ENCODE data around the gene IPO11. TPM values are rescaled to one million over a fixed set of nuclear protein-coding genes. Genes with fewer than 3 reads are reported as not detected.
A peak's percentile ranks its signal among the peaks of the same experiment; 100 is the strongest.

The IPO11 gene
- total RNA-seq, 4 donors from 2014 or later = 24.5 to 37.2 (median 32.2) TPM

- TF ChIP-seq, protein P1, sequence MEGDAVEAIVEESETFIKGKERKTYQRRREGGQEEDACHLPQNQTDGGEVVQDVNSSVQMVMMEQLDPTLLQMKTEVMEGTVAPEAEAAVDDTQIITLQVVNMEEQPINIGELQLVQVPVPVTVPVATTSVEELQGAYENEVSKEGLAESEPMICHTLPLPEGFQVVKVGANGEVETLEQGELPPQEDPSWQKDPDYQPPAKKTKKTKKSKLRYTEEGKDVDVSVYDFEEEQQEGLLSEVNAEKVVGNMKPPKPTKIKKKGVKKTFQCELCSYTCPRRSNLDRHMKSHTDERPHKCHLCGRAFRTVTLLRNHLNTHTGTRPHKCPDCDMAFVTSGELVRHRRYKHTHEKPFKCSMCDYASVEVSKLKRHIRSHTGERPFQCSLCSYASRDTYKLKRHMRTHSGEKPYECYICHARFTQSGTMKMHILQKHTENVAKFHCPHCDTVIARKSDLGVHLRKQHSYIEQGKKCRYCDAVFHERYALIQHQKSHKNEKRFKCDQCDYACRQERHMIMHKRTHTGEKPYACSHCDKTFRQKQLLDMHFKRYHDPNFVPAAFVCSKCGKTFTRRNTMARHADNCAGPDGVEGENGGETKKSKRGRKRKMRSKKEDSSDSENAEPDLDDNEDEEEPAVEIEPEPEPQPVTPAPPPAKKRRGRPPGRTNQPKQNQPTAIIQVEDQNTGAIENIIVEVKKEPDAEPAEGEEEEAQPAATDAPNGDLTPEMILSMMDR (IDR thresholded peaks at IDR 0.05) = no peak
- no peak for TF ChIP-seq POLR2A (IDR thresholded peaks at IDR 0.05)
- Histone ChIP-seq H3K27ac (peak overlapping the region; percentile 35 to 75 (median 35)), H3K27me3 (no peaks in the 10 kb centered on the region), H3K4me3 (replicated peaks in 1 of 3) (no peak overlapping the region), H3K36me3 (no peaks in the 10 kb centered on the region), H3K9me3 (no peaks in the 10 kb centered on the region), H3K4me1 (peaks cover 11 to 18% of the 10 kb centered on the region in 2 donors)
- 61 to 70% methylated on average over 11 of the region's 11 CpGs for WGBS, 2 donors
- intact Hi-C loops (cut with DNase I) = no loop called here
- DNase-seq = peak in 1 of 2 donors; percentile 22
Observed at GRCh38 chr5:62431735-62432620, 19.4 kb downstream of the IPO11 start.

DNA sequence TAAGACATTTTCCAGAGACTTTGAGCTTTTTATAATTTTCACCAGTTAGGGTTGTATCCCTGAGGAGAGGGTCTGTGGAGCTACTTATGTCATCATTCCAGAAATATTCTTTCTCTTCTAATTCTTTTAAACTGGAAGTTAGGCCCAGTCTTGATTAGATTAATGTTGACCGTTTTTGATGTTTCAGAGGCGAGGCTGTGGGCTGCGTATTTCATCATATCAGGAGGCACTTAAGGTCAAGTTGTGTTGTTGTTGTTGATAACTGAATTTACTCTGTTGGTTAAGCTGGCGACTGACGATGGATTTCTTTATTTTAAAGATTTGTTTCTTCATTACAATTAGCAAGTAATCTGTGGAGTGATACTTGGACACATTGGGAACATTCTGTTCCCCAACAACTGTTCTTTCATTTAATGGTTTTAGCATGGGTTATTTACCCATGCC, 20.1 kb downstream of the IPO11 start:
- peak overlapping the region in 2 of 3 donors; percentile 35 to 75 for H3K27ac ChIP-seq

DNA sequence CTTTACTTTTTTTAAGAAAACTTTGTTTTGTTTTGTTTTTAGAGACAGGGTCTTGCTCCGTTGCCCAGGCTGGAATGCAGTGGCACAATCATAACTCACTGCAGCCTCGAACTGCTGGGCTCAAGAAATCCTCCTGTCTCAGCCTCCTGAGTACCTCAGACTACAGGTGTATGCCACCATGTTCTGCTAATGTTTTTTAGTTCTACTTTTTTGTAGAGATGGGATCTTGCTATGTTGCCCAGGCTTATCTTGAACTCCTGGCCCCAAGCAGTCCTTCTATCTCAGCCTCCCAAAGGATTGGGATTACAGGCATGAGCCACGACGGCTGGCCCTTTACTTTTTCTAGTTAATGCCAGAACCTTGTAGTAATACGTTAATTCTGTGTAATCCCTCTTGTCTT, 36.0 kb downstream of the IPO11 start:
- WGBS, 2 donors = 90 to 95% methylated on average over 5 of the region's 5 CpGs
- Histone ChIP-seq H3K4me3 (replicated peaks in 1 of 3) (no peak overlapping the region), H3K36me3 (peaks cover 4 to 5% of the 10 kb centered on the region in 2 donors), H3K27ac (no peak overlapping the region), H3K27me3 (no peaks in the 10 kb centered on the region), H3K9me3 (no peaks in the 10 kb centered on the region), H3K4me1 (no peaks in the 10 kb centered on the region)
- TF ChIP-seq POLR2A (IDR thresholded peaks at IDR 0.05) = no peak
- TF ChIP-seq, protein P1 (IDR thresholded peaks at IDR 0.05) = no peak
- intact Hi-C loops (cut with DNase I) = no loop called here
- no peak for DNase-seq

More for the DNA sequence above, 20.1 kb downstream of the IPO11 start:
- H3K4me3 ChIP-seq (replicated peaks in 1 of 3) = no peak overlapping the region
- intact Hi-C loops (cut with DNase I) = no loop called here
- no peaks in the 10 kb centered on the region for H3K9me3 ChIP-seq
- WGBS, 2 donors = 70 to 81% methylated on average over 5 of the region's 5 CpGs
- H3K36me3 ChIP-seq = no peaks in the 10 kb centered on the region
- no peak for DNase-seq
- no peaks in the 10 kb centered on the region for H3K27me3 ChIP-seq
- H3K4me1 ChIP-seq = peaks cover 11 to 18% of the 10 kb centered on the region in 2 donors
- TF ChIP-seq POLR2A (IDR thresholded peaks at IDR 0.05) = no peak
- TF ChIP-seq, protein P1 (IDR thresholded peaks at IDR 0.05) = no peak

DNA sequence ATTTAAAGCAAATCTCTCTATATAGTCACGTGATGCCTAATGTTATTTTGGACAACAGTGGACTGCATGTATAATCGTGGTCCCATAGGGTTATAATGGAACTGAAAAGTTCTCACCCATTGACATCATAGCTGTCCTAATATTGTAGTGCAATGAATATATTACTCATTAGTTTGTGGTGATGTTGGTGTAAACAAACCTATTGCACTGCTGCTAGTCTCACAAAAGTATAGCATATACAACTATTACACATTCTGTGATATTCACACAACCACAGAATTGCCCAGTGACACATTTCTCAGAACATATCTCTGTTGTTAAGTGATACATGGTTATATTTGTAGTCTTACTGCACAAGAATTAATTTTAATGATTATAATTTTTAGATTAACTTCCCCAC, 37.7 kb downstream of the IPO11 start:
- WGBS, 2 donors = 92 to 94% methylated on average over 2 of the region's 2 CpGs
- Histone ChIP-seq H3K27ac (no peak overlapping the region), H3K4me3 (replicated peaks in 1 of 3) (no peak overlapping the region), H3K27me3 (no peaks in the 10 kb centered on the region), H3K36me3 (peaks cover 4 to 5% of the 10 kb centered on the region in 2 donors), H3K9me3 (no peaks in the 10 kb centered on the region), H3K4me1 (no peaks in the 10 kb centered on the region)
- no peak for DNase-seq
- intact Hi-C loops (cut with DNase I) = no loop called here
- TF ChIP-seq, protein P1 (IDR thresholded peaks at IDR 0.05) = no peak
- no peak for TF ChIP-seq POLR2A (IDR thresholded peaks at IDR 0.05)

DNA sequence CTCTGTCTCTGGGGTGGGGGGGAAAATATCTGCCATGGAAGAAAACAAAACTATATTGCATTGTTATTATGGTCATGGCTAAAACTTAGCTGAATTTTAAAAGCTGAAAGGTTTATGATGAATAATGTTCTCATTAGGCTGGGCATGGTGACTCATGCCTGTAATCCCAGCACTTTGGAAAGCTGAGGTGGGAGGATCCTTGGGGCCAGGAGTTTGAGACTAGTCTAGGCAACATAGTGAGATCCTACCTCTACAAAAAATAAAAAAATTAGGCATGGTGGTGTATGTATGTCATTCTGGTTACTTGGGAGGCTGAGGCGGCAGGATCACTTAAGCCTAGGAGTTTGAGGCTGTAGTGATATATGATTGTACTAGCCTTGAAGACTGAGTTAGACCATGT, 44.5 kb downstream of the IPO11 start:
- 95 to 100% methylated on average over 1 of the region's 1 CpG for WGBS, 2 donors
- Histone ChIP-seq H3K27me3 (no peaks in the 10 kb centered on the region), H3K9me3 (no peaks in the 10 kb centered on the region), H3K27ac (no peak overlapping the region), H3K36me3 (no peaks in the 10 kb centered on the region), H3K4me3 (replicated peaks in 1 of 3) (no peak overlapping the region), H3K4me1 (no peaks in the 10 kb centered on the region)
- TF ChIP-seq, protein P1 (IDR thresholded peaks at IDR 0.05) = no peak
- TF ChIP-seq POLR2A (IDR thresholded peaks at IDR 0.05) = no peak
- DNase-seq = no peak
- intact Hi-C loops (cut with DNase I) = no loop called here

Measured in thyroid gland (tissue), 4 donors.